GM12878 (cell line): ENCODE results near the gene STAB2. TPM values are rescaled to one million over a fixed set of nuclear protein-coding genes. Genes with fewer than 3 reads are reported as not detected.

ENCODE experiments used
- ATAC-seq: fragments of 200-7000 bp; cut with Tn5 transposase; 3 replicates; pipeline ENCODE4 v1.9.1; 2020; ENCODE audit warnings: mild to moderate bottlenecking, moderate library complexity
- BruUV-seq: library from RNA; stranded (reverse); fragments of 400-500 nt; replicated peaks from 2 replicates; lab custom pipeline; 2021; lab: Mats Ljungman, UMichigan
- CTCF ChIA-PET: fragments of 300-600 bp; sonication (Branson Sonifier 250); formaldehyde crosslinking; extraction: SDS; loops from one replicate; lab custom pipeline; 2021; ENCODE audit warnings: inconsistent platforms; lab: Yijun Ruan, JAX
- POLR2A ChIA-PET: fragments of 350-600 bp; formaldehyde crosslinking; extraction: SDS; loops from one replicate; lab custom pipeline; 2021; ENCODE audit warnings: inconsistent platforms; lab: Charles Lee
- RAD21 ChIA-PET: fragments of 300-600 bp; sonication (Branson Sonifier 250); formaldehyde crosslinking; loops from one replicate; lab custom pipeline; 2023; ENCODE audit warnings: antibody characterized with exemption; ENCODE audit not compliant: unreplicated experiment; lab: Charles Lee
- SMC1A ChIA-PET: fragments of 300-600 bp; sonication (Branson Sonifier 250); formaldehyde crosslinking; loops from one replicate; lab custom pipeline; 2023; ENCODE audit not compliant: unreplicated experiment, uncharacterized antibody; lab: Charles Lee
- DNase-seq: peaks from one replicate; pipeline ENCODE4 v3.0.0-alpha.2; 2011; ENCODE audit warnings: low read depth, low spot score
- FAIRE-seq: peaks from 3 replicates; lab custom pipeline; 2011; peaks lifted over from hg19 to GRCh38; lab: Jason Lieb, UNC
- H2AFZ ChIP-seq: 2 replicates; pipeline ENCODE4 v1.6.0; 2011; ENCODE audit warnings: low read depth, low read length, control low read depth; ENCODE audit not compliant: control insufficient read depth
- H3K27ac ChIP-seq: 2 replicates; pipeline ENCODE4 v1.5.1; 2011; ENCODE audit warnings: control low read depth; ENCODE audit not compliant: control insufficient read depth, insufficient read depth
- H3K27me3 ChIP-seq, 2 experiments: replicated peaks in 1 of 2; 2 replicates each; pipeline versions ENCODE4 v1.6.0 to v1.6.1; 2011; ENCODE audit warnings: low read length in 1 of 2; ENCODE audit not compliant: control insufficient read depth in 2 of 2, insufficient read depth in 2 of 2
- H3K36me3 ChIP-seq, 2 experiments: 2 replicates each; pipeline ENCODE4 v1.5.1; 2011; ENCODE audit warnings: low read length in 1 of 2; ENCODE audit not compliant: control insufficient read depth in 2 of 2, insufficient read depth in 2 of 2
- H3K4me1 ChIP-seq: 2 replicates; pipeline ENCODE4 v1.6.1; 2011; ENCODE audit warnings: mild to moderate bottlenecking, low read length, moderate library complexity, mixed read lengths; ENCODE audit not compliant: control insufficient read depth, insufficient read depth
- H3K4me2 ChIP-seq: 2 replicates; pipeline ENCODE4 v1.6.0; 2011; ENCODE audit warnings: control low read depth; ENCODE audit not compliant: control insufficient read depth, insufficient read depth
- H3K4me3 ChIP-seq: fragments of 200-600 bp; sonication (generic); 2 replicates; pipeline ENCODE4 v1.5.1; 2016
- H3K79me2 ChIP-seq: 2 replicates; pipeline ENCODE4 v1.6.0; 2011; ENCODE audit warnings: low read length; ENCODE audit not compliant: control insufficient read depth, insufficient read depth
- H3K9ac ChIP-seq: 2 replicates; pipeline ENCODE4 v1.8.0; 2011; ENCODE audit warnings: low read length, control low read depth, mixed read lengths; ENCODE audit not compliant: control insufficient read depth, insufficient read depth
- H3K9me3 ChIP-seq: replicated peaks from 3 replicates; pipeline ENCODE4 v1.5.1; 2011; ENCODE audit warnings: mild to moderate bottlenecking, low read length; ENCODE audit not compliant: control insufficient read depth, insufficient read depth
- H4K20me1 ChIP-seq: 2 replicates; pipeline ENCODE4 v1.6.0; 2011; ENCODE audit not compliant: control insufficient read depth, insufficient read depth
- CREM ChIP-seq: IDR thresholded peaks from 2 replicates; pipeline ENCODE4 v1.6.1; 2014; ENCODE audit warnings: antibody characterized with exemption, low read depth
- CTCF ChIP-seq, 3 experiments: IDR thresholded peaks in 2 of 3; conservative IDR thresholded peaks in 1 of 3; 2 replicates each; pipeline ENCODE4 v1.5.1; 2011; ENCODE audit warnings: low read depth in 3 of 3, low read length in 3 of 3, mild to moderate bottlenecking in 3 of 3, control low read depth in 2 of 3, moderate library complexity in 2 of 3, inconsistent platforms in 1 of 3, mixed read lengths in 1 of 3; ENCODE audit not compliant: control insufficient read depth in 2 of 3, insufficient read depth in 1 of 3; ENCODE audit errors: extremely low read depth in 1 of 3
- EP300 ChIP-seq, 2 experiments: fragments of 150-350 bp in 1 of 2; IDR thresholded peaks; 2 replicates each; pipeline ENCODE4 v1.6.1; 2011 to 2012; ENCODE audit warnings: low read depth in 2 of 2, low read length in 2 of 2, borderline replicate concordance in 1 of 2, improper control_type of control experiment in 1 of 2, inconsistent platforms in 1 of 2; ENCODE audit not compliant: control insufficient read depth in 1 of 2
- PRDM15 ChIP-seq: fragments of 450-650 bp; formaldehyde crosslinking; IDR thresholded peaks from 2 replicates; pipeline ENCODE4 v1.4.0; 2020; ENCODE audit warnings: mild to moderate bottlenecking, moderate library complexity
- RCOR1 ChIP-seq: conservative IDR thresholded peaks from 2 replicates; pipeline ENCODE4 v1.6.1; 2012; ENCODE audit warnings: low read depth, low read length, improper control_type of control experiment
- SIX5 ChIP-seq: IDR thresholded peaks from 2 replicates; pipeline ENCODE4 v1.6.1; 2011; ENCODE audit warnings: mild to moderate bottlenecking, low read depth, low read length, moderate library complexity; ENCODE audit not compliant: severe bottlenecking
- ZNF384 ChIP-seq: IDR thresholded peaks from 2 replicates; pipeline ENCODE4 v1.6.1; 2012; ENCODE audit warnings: low read depth, mild to moderate bottlenecking, low read length, improper control_type of control experiment, borderline replicate concordance
- WGBS: methylation state at CpG from one replicate; pipeline ENCODE4 v1.1.6; 2016; ENCODE audit warnings: low lambda C conversion rate; ENCODE audit not compliant: insufficient replicate concordance, insufficient coverage; ENCODE audit errors: missing lambda C conversion rate; 5-methylcytosine and 5-hydroxymethylcytosine counted together
- in situ Hi-C: fragments of 300-500 bp; cut with MboI; formaldehyde crosslinking; loops from 9 replicates; pipeline ENCODE4 v1.14.3; 2018; ENCODE audit warnings: mixed read lengths
- intact Hi-C: fragments of 100-400 bp; cut with micrococcal nuclease; formaldehyde crosslinking; loops from one replicate; pipeline ENCODE4 v1.14.2; 2022; ENCODE audit not compliant: unreplicated experiment
- polyA plus RNA-seq, 11 experiments: library from polyadenylated mRNA; depleted of rRNA in 4 of 11; unstranded in 6 of 11; stranded (reverse) in 5 of 11; fragments of >200 nt; fragmentation: Nextera tagmentation in 4 of 11; fragmentation: Illumina TruSeq in 1 of 11; extraction: Ambion mirVana in 4 of 11; extraction: Trizol in 1 of 11; gene quantifications; 1 replicate in 1 of 11; 2 replicates in 10 of 11; pipeline versions ENCODE4 v1.2.1 to v1.2.3, GENCODE V29; 2011 to 2016; ENCODE audit warnings: inconsistent platforms in 2 of 11, missing spikeins in 2 of 11, low read depth in 1 of 11
- total RNA-seq, 4 experiments: library from RNA; depleted of rRNA in 3 of 4; stranded (reverse); fragments of >200 nt in 3 of 4; fragmentation: Illumina TruSeq in 1 of 4; extraction: Trizol in 1 of 4; gene quantifications; 2 replicates each; pipeline versions ENCODE4 v1.2.1 to v1.2.3, GENCODE V29; 2013 to 2021
- TF ChIP-seq, protein P1 (sequence below): IDR thresholded peaks from 2 replicates; pipeline ENCODE4 v1.6.1; 2012; ENCODE audit warnings: low read depth, low read length, improper control_type of control experiment

STAB2 gene
- total and polyA plus RNA-seq, 10 of the 15 experiments (the other 5 are each of a cell fraction or from before 2014, with no cell fraction given): 0.37 TPM; not detected in 9

- BruUV-seq: no TSS peak
- CTCF ChIA-PET: no interaction called here
Observed at GRCh38 chr12:103672401-103673119, 85.5 kb downstream of the STAB2 start.

More at GRCh38 chr12:103672401-103673119, 85.5 kb downstream of the STAB2 start:
- Histone ChIP-seq H3K9me3 (no peaks in the 10 kb centered on the region), H3K4me3 (no peak overlapping the region), H3K4me2 (no peak overlapping the region), H3K27me3 (no peaks in the 10 kb centered on the region), H3K4me1 (no peaks in the 10 kb centered on the region), H3K79me2 (no peaks in the 10 kb centered on the region), H3K27ac (no peak overlapping the region), H3K36me3 (no peaks in the 10 kb centered on the region), H2AFZ (no peak overlapping the region), H3K9ac (no peak overlapping the region), H4K20me1 (no peaks in the 10 kb centered on the region)
- intact Hi-C loops (no loop called here), in situ Hi-C loops (no loop called here)
- ChIA-PET SMC1A (no interaction called here), POLR2A (no interaction called here), RAD21 (no interaction called here)
- no peak for TF ChIP-seq EP300 (IDR thresholded peaks at IDR 0.05; ENCODE audit: borderline replicate concordance in 1 of 2, control insufficient read depth in 1 of 2, low read depth in 2 of 2, low read length in 2 of 2)
- TF ChIP-seq CREM: no peak
- TF ChIP-seq CTCF (IDR thresholded peaks at IDR 0.05 in 2 of 3, conservative IDR thresholded peaks at IDR 0.05 in 1 of 3; ENCODE audit: control insufficient read depth in 2 of 3, extremely low read depth in 1 of 3, insufficient read depth in 1 of 3, low read depth in 3 of 3, low read length in 3 of 3): no peak
- TF ChIP-seq, protein P1, sequence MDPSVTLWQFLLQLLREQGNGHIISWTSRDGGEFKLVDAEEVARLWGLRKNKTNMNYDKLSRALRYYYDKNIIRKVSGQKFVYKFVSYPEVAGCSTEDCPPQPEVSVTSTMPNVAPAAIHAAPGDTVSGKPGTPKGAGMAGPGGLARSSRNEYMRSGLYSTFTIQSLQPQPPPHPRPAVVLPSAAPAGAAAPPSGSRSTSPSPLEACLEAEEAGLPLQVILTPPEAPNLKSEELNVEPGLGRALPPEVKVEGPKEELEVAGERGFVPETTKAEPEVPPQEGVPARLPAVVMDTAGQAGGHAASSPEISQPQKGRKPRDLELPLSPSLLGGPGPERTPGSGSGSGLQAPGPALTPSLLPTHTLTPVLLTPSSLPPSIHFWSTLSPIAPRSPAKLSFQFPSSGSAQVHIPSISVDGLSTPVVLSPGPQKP: no peak
- no peak for TF ChIP-seq RCOR1
- no peak for TF ChIP-seq PRDM15 (CRISPR knock-in tag)
- TF ChIP-seq SIX5: no peak
- TF ChIP-seq ZNF384: no peak
- DNase-seq (no peak), FAIRE-seq (no peak), ATAC-seq (no peak)
- 67% methylated on average over 10 of the region's 10 CpGs for WGBS
